Measurements from ENCODE around the gene CCDC148. TPM values are rescaled to one million over a fixed set of nuclear protein-coding genes. Genes with fewer than 3 reads are reported as not detected.

CCDC148 gene
- total RNA-seq, 1 donor from 2014 or later: 1.8 TPM

DNA sequence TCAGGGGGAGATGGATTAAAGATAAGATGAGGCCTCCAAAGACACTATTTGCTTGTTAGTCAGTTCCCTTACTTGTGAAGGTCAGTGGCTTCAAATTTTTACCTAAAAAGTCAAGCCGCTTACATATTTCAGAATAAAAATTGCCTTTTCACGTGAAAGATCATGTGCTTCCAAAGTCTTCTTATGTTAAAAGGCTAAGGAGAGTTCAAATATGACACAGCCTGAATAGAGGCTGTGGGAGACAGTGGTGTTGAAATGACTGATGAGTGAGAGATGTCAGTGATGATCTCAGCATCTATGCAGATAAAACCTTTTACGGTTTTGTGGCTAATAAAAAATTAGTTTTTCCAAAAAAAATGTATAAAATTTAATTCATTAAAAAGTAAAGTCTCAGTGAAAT lies 314.4 kb downstream of the CCDC148 start:
- no peak overlapping the region for H3K27ac Mint-ChIP-seq (ENCODE audit: unreplicated experiment)
- H3K9me3 Mint-ChIP-seq (ENCODE audit: unreplicated experiment): peaks cover 2% of the 10 kb centered on the region
- no peaks in the 10 kb centered on the region for H3K36me3 Mint-ChIP-seq (ENCODE audit: unreplicated experiment)
- peaks cover 2% of the 10 kb centered on the region for H3K4me1 Mint-ChIP-seq (ENCODE audit: low read depth, unreplicated experiment)
- no peaks in the 10 kb centered on the region for H3K27me3 Mint-ChIP-seq (ENCODE audit: unreplicated experiment)
- no peak overlapping the region for H3K4me3 Mint-ChIP-seq (ENCODE audit: unreplicated experiment)
- TF ChIP-seq, protein P1, sequence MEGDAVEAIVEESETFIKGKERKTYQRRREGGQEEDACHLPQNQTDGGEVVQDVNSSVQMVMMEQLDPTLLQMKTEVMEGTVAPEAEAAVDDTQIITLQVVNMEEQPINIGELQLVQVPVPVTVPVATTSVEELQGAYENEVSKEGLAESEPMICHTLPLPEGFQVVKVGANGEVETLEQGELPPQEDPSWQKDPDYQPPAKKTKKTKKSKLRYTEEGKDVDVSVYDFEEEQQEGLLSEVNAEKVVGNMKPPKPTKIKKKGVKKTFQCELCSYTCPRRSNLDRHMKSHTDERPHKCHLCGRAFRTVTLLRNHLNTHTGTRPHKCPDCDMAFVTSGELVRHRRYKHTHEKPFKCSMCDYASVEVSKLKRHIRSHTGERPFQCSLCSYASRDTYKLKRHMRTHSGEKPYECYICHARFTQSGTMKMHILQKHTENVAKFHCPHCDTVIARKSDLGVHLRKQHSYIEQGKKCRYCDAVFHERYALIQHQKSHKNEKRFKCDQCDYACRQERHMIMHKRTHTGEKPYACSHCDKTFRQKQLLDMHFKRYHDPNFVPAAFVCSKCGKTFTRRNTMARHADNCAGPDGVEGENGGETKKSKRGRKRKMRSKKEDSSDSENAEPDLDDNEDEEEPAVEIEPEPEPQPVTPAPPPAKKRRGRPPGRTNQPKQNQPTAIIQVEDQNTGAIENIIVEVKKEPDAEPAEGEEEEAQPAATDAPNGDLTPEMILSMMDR (IDR thresholded peaks at IDR 0.05; ENCODE audit: partially characterized antibody, unreplicated experiment): no peak
- DNase-seq: no peak

DNA sequence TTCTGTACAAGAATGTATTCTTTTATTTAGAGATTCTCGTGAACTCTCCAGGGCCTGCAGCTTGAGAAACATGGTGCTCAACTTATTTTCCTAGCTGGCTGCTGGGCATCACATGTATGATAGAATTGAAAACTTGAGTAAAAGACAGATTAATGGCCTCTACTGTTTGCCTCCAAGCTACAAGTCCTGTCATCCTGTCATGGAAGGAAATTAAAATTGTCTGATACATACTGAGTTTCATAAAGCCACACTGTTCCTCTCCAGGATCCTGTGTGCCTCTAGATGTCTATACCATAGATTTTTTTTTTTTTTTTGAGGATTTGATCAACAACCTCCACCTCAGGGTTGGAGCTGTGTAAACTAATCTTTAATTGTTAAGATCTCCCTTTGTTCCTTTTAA lies 316.4 kb downstream of the CCDC148 start:
- TF ChIP-seq, protein P1 (IDR thresholded peaks at IDR 0.05; ENCODE audit: partially characterized antibody, unreplicated experiment): no peak
- no peak overlapping the region for H3K27ac Mint-ChIP-seq (ENCODE audit: unreplicated experiment)
- H3K4me3 Mint-ChIP-seq (ENCODE audit: unreplicated experiment): no peak overlapping the region
- H3K36me3 Mint-ChIP-seq (ENCODE audit: unreplicated experiment): no peaks in the 10 kb centered on the region
- H3K4me1 Mint-ChIP-seq (ENCODE audit: low read depth, unreplicated experiment): peaks cover under 1% of the 10 kb centered on the region
- H3K9me3 Mint-ChIP-seq (ENCODE audit: unreplicated experiment): peaks cover under 1% of the 10 kb centered on the region
- no peaks in the 10 kb centered on the region for H3K27me3 Mint-ChIP-seq (ENCODE audit: unreplicated experiment)
- no peak for DNase-seq

DNA sequence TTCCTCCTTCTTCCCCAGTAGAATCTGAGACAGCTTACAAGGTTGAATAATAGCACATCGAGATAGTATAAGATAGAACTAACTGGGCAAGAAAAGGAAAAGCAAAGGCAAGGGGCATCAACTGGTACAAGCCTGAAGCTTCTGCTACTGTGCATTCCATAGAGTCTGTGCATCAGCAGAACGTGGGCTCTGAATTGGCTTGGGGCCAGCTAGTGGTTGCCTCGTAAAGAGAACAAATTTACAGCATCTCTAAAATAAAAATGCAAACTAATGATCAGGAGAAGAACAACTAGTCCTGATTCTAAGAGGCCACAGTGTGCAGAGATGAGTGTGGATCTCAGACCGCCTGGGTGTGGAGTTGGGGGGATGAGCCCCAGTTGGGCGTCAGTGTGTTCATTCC lies 318.3 kb downstream of the CCDC148 start:
- Mint-ChIP-seq H3K9me3 (ENCODE audit: unreplicated experiment) (no peaks in the 10 kb centered on the region), H3K36me3 (ENCODE audit: unreplicated experiment) (no peaks in the 10 kb centered on the region), H3K27ac (ENCODE audit: unreplicated experiment) (no peak overlapping the region), H3K4me3 (ENCODE audit: unreplicated experiment) (no peak overlapping the region), H3K27me3 (ENCODE audit: unreplicated experiment) (no peaks in the 10 kb centered on the region), H3K4me1 (ENCODE audit: low read depth, unreplicated experiment) (no peaks in the 10 kb centered on the region)
- TF ChIP-seq, protein P1 (IDR thresholded peaks at IDR 0.05; ENCODE audit: partially characterized antibody, unreplicated experiment): no peak
- DNase-seq: no peak

DNA sequence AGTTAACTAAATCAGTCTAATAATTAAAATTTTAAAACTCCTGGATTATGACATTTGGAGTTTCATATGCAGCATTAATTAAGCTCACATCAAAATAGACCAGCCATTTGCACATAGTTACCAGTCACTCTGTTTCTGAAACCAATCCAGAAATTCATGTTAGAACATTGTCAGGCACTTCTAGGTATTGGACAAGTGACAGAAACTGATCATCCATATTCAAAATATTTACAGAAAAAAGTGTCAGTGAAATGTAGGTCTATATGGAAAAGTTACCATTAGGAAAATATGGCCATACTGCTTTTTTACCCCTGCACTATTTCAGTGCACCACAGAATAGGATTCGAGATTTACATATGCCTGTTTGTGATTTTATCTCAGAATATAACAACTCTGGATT lies 321.5 kb downstream of the CCDC148 start:
- no peak overlapping the region for H3K4me3 Mint-ChIP-seq (ENCODE audit: unreplicated experiment)
- H3K27me3 Mint-ChIP-seq (ENCODE audit: unreplicated experiment): no peaks in the 10 kb centered on the region
- H3K36me3 Mint-ChIP-seq (ENCODE audit: unreplicated experiment): no peaks in the 10 kb centered on the region
- TF ChIP-seq, protein P1 (IDR thresholded peaks at IDR 0.05; ENCODE audit: partially characterized antibody, unreplicated experiment): no peak
- H3K4me1 Mint-ChIP-seq (ENCODE audit: low read depth, unreplicated experiment): no peaks in the 10 kb centered on the region
- H3K27ac Mint-ChIP-seq (ENCODE audit: unreplicated experiment): no peak overlapping the region
- no peaks in the 10 kb centered on the region for H3K9me3 Mint-ChIP-seq (ENCODE audit: unreplicated experiment)
- no peak for DNase-seq

DNA sequence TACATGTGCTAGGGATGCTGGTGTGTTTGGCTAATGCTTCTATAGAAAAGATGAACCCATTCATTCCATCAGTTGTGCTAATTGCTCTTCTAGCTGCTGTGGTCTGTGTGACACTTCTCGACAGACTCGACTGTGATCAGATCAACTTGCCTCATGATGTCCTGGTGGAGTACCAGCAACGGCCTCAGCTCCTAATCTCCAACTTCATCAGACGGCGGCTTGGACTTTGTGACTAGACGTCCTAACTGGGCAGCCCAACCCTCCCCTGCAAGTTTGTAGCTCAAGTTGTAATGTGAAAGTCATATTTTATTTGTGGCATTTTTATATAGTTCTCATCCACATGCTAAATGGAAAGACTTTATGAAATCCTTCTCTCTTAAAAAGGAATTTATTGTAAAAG lies 321.9 kb downstream of the CCDC148 start:
- H3K9me3 Mint-ChIP-seq (ENCODE audit: unreplicated experiment): no peaks in the 10 kb centered on the region
- no peak for DNase-seq
- no peaks in the 10 kb centered on the region for H3K36me3 Mint-ChIP-seq (ENCODE audit: unreplicated experiment)
- no peak overlapping the region for H3K4me3 Mint-ChIP-seq (ENCODE audit: unreplicated experiment)
- H3K27ac Mint-ChIP-seq (ENCODE audit: unreplicated experiment): no peak overlapping the region
- TF ChIP-seq, protein P1 (IDR thresholded peaks at IDR 0.05; ENCODE audit: partially characterized antibody, unreplicated experiment): no peak
- no peaks in the 10 kb centered on the region for H3K4me1 Mint-ChIP-seq (ENCODE audit: low read depth, unreplicated experiment)
- H3K27me3 Mint-ChIP-seq (ENCODE audit: unreplicated experiment): no peaks in the 10 kb centered on the region

Data from glutamatergic neuron (in vitro differentiated cells).